Keratinocyte (primary cell): ENCODE measurements around the gene PGM2L1. TPM values are rescaled to one million over a fixed set of nuclear protein-coding genes. Genes with fewer than 3 reads are reported as not detected.

Experiments
- DNase-seq: peaks from one replicate; pipeline ENCODE4 v3.0.0-alpha.2; 2011; ENCODE audit warnings: low read depth, missing footprints, low spot score
- FAIRE-seq: peaks from 2 replicates; lab custom pipeline; 2011; peaks lifted over from hg19 to GRCh38; lab: Jason Lieb, UNC
- H2AFZ ChIP-seq: 2 replicates; pipeline ENCODE4 v1.6.0; 2012; ENCODE audit warnings: low read length, control low read depth, inconsistent platforms; ENCODE audit not compliant: control insufficient read depth
- H3K27ac ChIP-seq: 2 replicates; pipeline ENCODE4 v1.5.1; 2011; ENCODE audit warnings: low read length; ENCODE audit not compliant: control insufficient read depth, insufficient read depth
- H3K27me3 ChIP-seq: 3 replicates; pipeline ENCODE4 v1.6.0; 2011; ENCODE audit warnings: low read length; ENCODE audit not compliant: control insufficient read depth, insufficient read depth; ENCODE audit errors: extremely low read depth
- H3K36me3 ChIP-seq, 2 experiments: 2 replicates in 1 of 2; 3 replicates in 1 of 2; pipeline ENCODE4 v1.5.1; 2011; ENCODE audit warnings: low read length in 2 of 2, mild to moderate bottlenecking in 1 of 2; ENCODE audit not compliant: control insufficient read depth in 2 of 2, insufficient read depth in 2 of 2; ENCODE audit errors: extremely low read depth in 1 of 2
- H3K4me1 ChIP-seq: 3 replicates; pipeline ENCODE4 v1.5.1; 2011; ENCODE audit warnings: low read length; ENCODE audit not compliant: control insufficient read depth, insufficient read depth; ENCODE audit errors: extremely low read depth
- H3K4me2 ChIP-seq: 3 replicates; pipeline ENCODE4 v1.6.0; 2011; ENCODE audit warnings: low read depth, low read length; ENCODE audit not compliant: control insufficient read depth, insufficient read depth; ENCODE audit errors: extremely low read depth
- H3K4me3 ChIP-seq, 3 experiments: fragments of 200-600 bp in 1 of 3; sonication (generic) in 1 of 3; 2 replicates in 2 of 3; 3 replicates in 1 of 3; pipeline ENCODE4 v1.5.1; 2011 to 2016; ENCODE audit warnings: low read length in 3 of 3, mild to moderate bottlenecking in 3 of 3, control low read depth in 2 of 3, inconsistent platforms in 1 of 3, low read depth in 1 of 3, mixed read lengths in 1 of 3, mixed run types in 1 of 3, moderate library complexity in 1 of 3; ENCODE audit not compliant: control insufficient read depth in 2 of 3, insufficient read depth in 2 of 3; ENCODE audit errors: extremely low read depth in 1 of 3
- H3K79me2 ChIP-seq: 2 replicates; pipeline ENCODE4 v1.6.0; 2012; ENCODE audit warnings: low read length; ENCODE audit not compliant: control insufficient read depth, insufficient read depth
- H3K9ac ChIP-seq: 3 replicates; pipeline ENCODE4 v1.6.0; 2011; ENCODE audit warnings: low read length; ENCODE audit not compliant: control insufficient read depth, insufficient read depth; ENCODE audit errors: extremely low read depth
- H3K9me1 ChIP-seq: 3 replicates; pipeline ENCODE4 v1.6.0; 2011; ENCODE audit warnings: low read length; ENCODE audit not compliant: control insufficient read depth, insufficient read depth; ENCODE audit errors: extremely low read depth
- H3K9me3 ChIP-seq: 2 replicates; pipeline ENCODE4 v1.5.1; 2012; ENCODE audit warnings: low read depth, low read length; ENCODE audit not compliant: control insufficient read depth
- H4K20me1 ChIP-seq: 3 replicates; pipeline ENCODE4 v1.6.0; 2011; ENCODE audit warnings: low read length; ENCODE audit not compliant: control insufficient read depth, insufficient read depth; ENCODE audit errors: extremely low read depth
- CTCF ChIP-seq, 3 experiments: IDR thresholded peaks in 1 of 3; conservative IDR thresholded peaks in 1 of 3; optimal IDR thresholded peaks in 1 of 3; 2 replicates in 2 of 3; 3 replicates in 1 of 3; pipeline versions ENCODE3 to v1.5.1; 2011; ENCODE audit warnings: low read length in 3 of 3, mild to moderate bottlenecking in 3 of 3, moderate library complexity in 2 of 3, control low read depth in 1 of 3, inconsistent platforms in 1 of 3; ENCODE audit not compliant: insufficient read depth in 2 of 3; ENCODE audit errors: extremely low read depth in 1 of 3
- EZH2 ChIP-seq: IDR thresholded peaks from one replicate; pipeline ENCODE4 v1.6.1; 2012; ENCODE audit warnings: inconsistent platforms, mild to moderate bottlenecking, low read length, moderate library complexity
- dilution Hi-C: fragments of 300-500 bp; cut with MboI; formaldehyde crosslinking; loops from one replicate; pipeline ENCODE4 v1.7.0; 2020; ENCODE audit warnings: low sequenced_read_pairs; ENCODE audit not compliant: extremely low pct_ligation_motif_present
- polyA plus RNA-seq, 5 experiments: library from polyadenylated mRNA; depleted of rRNA in 3 of 5; stranded (reverse) in 3 of 5; stranded (forward) in 1 of 5; unstranded in 1 of 5; fragments of >200 nt; gene quantifications; 1 replicate in 1 of 5; 2 replicates in 3 of 5; 3 replicates in 1 of 5; pipeline versions ENCODE4 v1.2.1 to v1.2.3, GENCODE V29; 2011 to 2012; ENCODE audit warnings: missing spikeins in 2 of 5, low read depth in 1 of 5, low replicate concordance in 1 of 5

PGM2L1 gene
- polyA plus RNA-seq, 1 donor (not counting 4 experiments of a cell fraction or from before 2014, with no cell fraction given) = 3.1 TPM

- no peaks in the 10 kb centered on the region for H3K27me3 ChIP-seq
- H3K4me1 ChIP-seq = no peaks in the 10 kb centered on the region
- no peak for DNase-seq
- H3K9ac ChIP-seq = no peak overlapping the region
- H3K9me3 ChIP-seq = no peaks in the 10 kb centered on the region
- H3K36me3 ChIP-seq = no peaks in the 10 kb centered on the region
- H4K20me1 ChIP-seq = no peaks in the 10 kb centered on the region
- H3K9me1 ChIP-seq = no peaks in the 10 kb centered on the region
- no peak overlapping the region for H2AFZ ChIP-seq
- dilution Hi-C loops = no loop called here
- H3K79me2 ChIP-seq = no peaks in the 10 kb centered on the region
- FAIRE-seq = no peak
- H3K4me2 ChIP-seq = no peak overlapping the region
- H3K4me3 ChIP-seq = no peak overlapping the region
- no peak overlapping the region for H3K27ac ChIP-seq
- TF ChIP-seq CTCF (optimal IDR thresholded peaks at IDR 0.05 in 1 of 3, IDR thresholded peaks at IDR 0.05 in 1 of 3, conservative IDR thresholded peaks at IDR 0.05 in 1 of 3; ENCODE audit: extremely low read depth in 1 of 3, insufficient read depth in 2 of 3, low read length in 3 of 3) (no peak), EZH2 (no peak)
These were observed 100.7 kb downstream of the PGM2L1 start for GRCh38 chr11:74297484-74297883.

GRCh38 chr11:74288911-74289310 lies 109.3 kb downstream of the PGM2L1 start:
- H3K9me1 ChIP-seq = no peaks in the 10 kb centered on the region
- H3K27ac ChIP-seq = no peak overlapping the region
- H3K79me2 ChIP-seq = no peaks in the 10 kb centered on the region
- no peaks in the 10 kb centered on the region for H3K27me3 ChIP-seq
- no peak overlapping the region for H3K4me3 ChIP-seq
- no peak overlapping the region for H3K9ac ChIP-seq
- no peak overlapping the region for H3K4me2 ChIP-seq
- TF ChIP-seq EZH2 (no peak), CTCF (optimal IDR thresholded peaks at IDR 0.05 in 1 of 3, IDR thresholded peaks at IDR 0.05 in 1 of 3, conservative IDR thresholded peaks at IDR 0.05 in 1 of 3; ENCODE audit: extremely low read depth in 1 of 3, insufficient read depth in 2 of 3, low read length in 3 of 3) (no peak)
- no peaks in the 10 kb centered on the region for H3K36me3 ChIP-seq
- no peaks in the 10 kb centered on the region for H3K9me3 ChIP-seq
- no peak overlapping the region for H2AFZ ChIP-seq
- H3K4me1 ChIP-seq = peaks cover 7% of the 10 kb centered on the region
- H4K20me1 ChIP-seq = no peaks in the 10 kb centered on the region
- DNase-seq = no peak
- no peak for FAIRE-seq
- dilution Hi-C loops = no loop called here
